Thymus (tissue), 11 donors: Measurements from ENCODE around the gene CDC25B. TPM values are rescaled to one million over a fixed set of nuclear protein-coding genes. Genes with fewer than 3 reads are reported as not detected.
A peak's percentile ranks its signal among the peaks of the same experiment; 100 is the strongest.

ENCODE experiments used
- DNase-seq, 9 donors: peaks; one replicate each; pipeline ENCODE4 v3.0.0-alpha.2; 2013; ENCODE audit warnings: low spot score in 9 of 9, low read depth in 6 of 9, missing footprints in 1 of 9
- H3K27ac ChIP-seq, 2 donors: one replicate each; pipeline ENCODE4 v1.5.1; 2013; ENCODE audit warnings: control low read depth in 1 of 2, low read depth in 1 of 2, low read length in 1 of 2, mild to moderate bottlenecking in 1 of 2, moderate library complexity in 1 of 2
- H3K27me3 ChIP-seq, 2 donors: one replicate each; pipeline ENCODE4 v1.5.1; 2013; ENCODE audit warnings: low read length in 1 of 2; ENCODE audit not compliant: control insufficient read depth in 2 of 2, insufficient read depth in 1 of 2
- H3K36me3 ChIP-seq, 2 donors: one replicate each; pipeline ENCODE4 v1.5.1; 2013; ENCODE audit warnings: low read length in 1 of 2, mild to moderate bottlenecking in 1 of 2, moderate library complexity in 1 of 2; ENCODE audit not compliant: control insufficient read depth in 2 of 2, insufficient read depth in 2 of 2
- H3K4me1 ChIP-seq, 2 donors: one replicate each; pipeline ENCODE4 v1.5.1; 2013; ENCODE audit warnings: low read length in 2 of 2; ENCODE audit not compliant: control insufficient read depth in 2 of 2, insufficient read depth in 2 of 2
- H3K4me3 ChIP-seq, 2 donors: one replicate each; pipeline ENCODE4 v1.5.1; 2013; ENCODE audit warnings: low read length in 2 of 2, control low read depth in 1 of 2, mild to moderate bottlenecking in 1 of 2
- H3K9me3 ChIP-seq, 2 donors: one replicate each; pipeline ENCODE4 v1.5.1; 2013; ENCODE audit warnings: low read length in 1 of 2, mild to moderate bottlenecking in 1 of 2; ENCODE audit not compliant: control insufficient read depth in 2 of 2, insufficient read depth in 1 of 2
- WGBS: extraction: QIAGEN DNeasy Blood & Tissue Kit; methylation state at CpG from one replicate; pipeline ENCODE4 v1.1.7; 2013; 5-methylcytosine and 5-hydroxymethylcytosine counted together
- polyA plus RNA-seq: library from polyadenylated mRNA; stranded (reverse); fragments of 200-250 nt; gene quantifications from one replicate; pipeline ENCODE4 v1.2.3, GENCODE V29; 2013
- total RNA-seq: library from RNA; stranded (reverse); fragments of 120-200 nt; gene quantifications from one replicate; pipeline ENCODE4 v1.2.4, GENCODE V29; 2013
- donor health status: healthy.

CDC25B gene
- total and polyA plus RNA-seq, 2 donors = 21.1 to 56.4 TPM

- Histone ChIP-seq H3K36me3 (no peaks in the 10 kb centered on the region), H3K27ac (peak within 1 kb of the TSS; percentile 60 to 83), H3K27me3 (no peaks in the 10 kb centered on the region), H3K4me1 (peaks cover 7 to 14% of the 10 kb centered on the region in 2 donors), H3K9me3 (peaks cover 0 to 7% of the 10 kb centered on the region in 2 donors), H3K4me3 (peak within 1 kb of the TSS; percentile 75 to 93)
- under 1% methylated on average over 72 of the region's 72 CpGs for WGBS
- DNase-seq = peak; percentile 49 to 90 (median 76)
Observed at GRCh38 chr20:3846740-3847428, 50.8 kb downstream of the CDC25B start, which contains the start of gene MAVS. MAVS (plus strand) TSS chr20:3846834; CDS start chr20:3854625, 7,791 bp downstream.

- 44% methylated on average over 8 of the region's 8 CpGs for WGBS
- peak overlapping the region in 1 of 2 donors; percentile 83 for H3K27ac ChIP-seq
- H3K36me3 ChIP-seq = no peaks in the 10 kb centered on the region
- no peaks in the 10 kb centered on the region for H3K27me3 ChIP-seq
- H3K4me3 ChIP-seq = peak overlapping the region; percentile 75 to 93
- peaks cover 0 to 7% of the 10 kb centered on the region in 2 donors for H3K9me3 ChIP-seq
- peak in 3 of 9 donors; percentile 5 to 33 (median 8) for DNase-seq
- H3K4me1 ChIP-seq = peaks cover 7 to 14% of the 10 kb centered on the region in 2 donors
Observed at GRCh38 chr20:3847429-3847940, 51.4 kb downstream of the CDC25B start.

GRCh38 chr20:3848565-3848964 is 52.5 kb downstream of the CDC25B start:
- no peak for DNase-seq
- Histone ChIP-seq H3K4me3 (no peak overlapping the region), H3K27ac (no peak overlapping the region), H3K27me3 (no peaks in the 10 kb centered on the region), H3K36me3 (no peaks in the 10 kb centered on the region), H3K9me3 (peaks cover 0 to 7% of the 10 kb centered on the region in 2 donors), H3K4me1 (peaks cover 7 to 14% of the 10 kb centered on the region in 2 donors)
- WGBS = 100% methylated on average over 1 of the region's 1 CpG

- H3K36me3 ChIP-seq = peaks cover 21 to 32% of the 10 kb centered on the region in 2 donors
- WGBS = 95% methylated on average over 4 of the region's 4 CpGs
- H3K27ac ChIP-seq = no peak overlapping the region
- DNase-seq = no peak
- H3K4me3 ChIP-seq = no peak overlapping the region
- H3K27me3 ChIP-seq = no peaks in the 10 kb centered on the region
- H3K9me3 ChIP-seq = no peaks in the 10 kb centered on the region
- no peaks in the 10 kb centered on the region for H3K4me1 ChIP-seq
Observed at GRCh38 chr20:3854462-3854871, 58.4 kb downstream of the CDC25B start.

Other genes with a start within 250 kb of the CDC25B start
- 0.19 TPM for gene GFRA4, start 132.9 kb upstream of the CDC25B start, total RNA-seq
- gene GFRA4, start 132.9 kb upstream of the CDC25B start, polyA plus RNA-seq = 0.21 TPM
- gene ADAM33, start 114.3 kb upstream of the CDC25B start, total RNA-seq = 0.90 TPM
- 3.6 TPM for gene ADAM33, start 114.3 kb upstream of the CDC25B start, polyA plus RNA-seq
- gene SIGLEC1, start 83.7 kb upstream of the CDC25B start, total RNA-seq = 0.90 TPM
- 21.9 TPM for gene SIGLEC1, start 83.7 kb upstream of the CDC25B start, polyA plus RNA-seq
- gene HSPA12B, start 63.6 kb upstream of the CDC25B start, total RNA-seq = 1.5 TPM
- 2.3 TPM for gene HSPA12B, start 63.6 kb upstream of the CDC25B start, polyA plus RNA-seq
- gene ADISSP, start 28.6 kb upstream of the CDC25B start, total RNA-seq = 23.6 TPM
- gene ADISSP, start 28.6 kb upstream of the CDC25B start, polyA plus RNA-seq = 21.4 TPM
- 0.05 TPM for gene SPEF1, start 14.9 kb upstream of the CDC25B start, total RNA-seq
- 0.16 TPM for gene SPEF1, start 14.9 kb upstream of the CDC25B start, polyA plus RNA-seq
- gene CENPB, start 9.6 kb upstream of the CDC25B start, total RNA-seq = 36.8 TPM
- 36.2 TPM for gene CENPB, start 9.6 kb upstream of the CDC25B start, polyA plus RNA-seq
- 6.9 TPM for gene AP5S1, start 24.2 kb downstream of the CDC25B start, total RNA-seq
- 8.4 TPM for gene AP5S1, start 24.2 kb downstream of the CDC25B start, polyA plus RNA-seq
- 8.1 TPM for gene MAVS, start 50.5 kb downstream of the CDC25B start, total RNA-seq
- 18.8 TPM for gene MAVS, start 50.5 kb downstream of the CDC25B start, polyA plus RNA-seq
- gene PANK2, start 93.1 kb downstream of the CDC25B start, total RNA-seq = 36.9 TPM
- gene PANK2, start 93.1 kb downstream of the CDC25B start, polyA plus RNA-seq = 40.6 TPM
- gene RNF24, start 219.2 kb downstream of the CDC25B start, total RNA-seq = 3.7 TPM
- gene RNF24, start 219.2 kb downstream of the CDC25B start, polyA plus RNA-seq = 3.5 TPM